ENCODE data around the gene FBXL4. TPM values are rescaled to one million over a fixed set of nuclear protein-coding genes. Genes with fewer than 3 reads are reported as not detected.

The FBXL4 gene
- total RNA-seq, 1 experiment from 2014 or later = 5.1 TPM

DNA sequence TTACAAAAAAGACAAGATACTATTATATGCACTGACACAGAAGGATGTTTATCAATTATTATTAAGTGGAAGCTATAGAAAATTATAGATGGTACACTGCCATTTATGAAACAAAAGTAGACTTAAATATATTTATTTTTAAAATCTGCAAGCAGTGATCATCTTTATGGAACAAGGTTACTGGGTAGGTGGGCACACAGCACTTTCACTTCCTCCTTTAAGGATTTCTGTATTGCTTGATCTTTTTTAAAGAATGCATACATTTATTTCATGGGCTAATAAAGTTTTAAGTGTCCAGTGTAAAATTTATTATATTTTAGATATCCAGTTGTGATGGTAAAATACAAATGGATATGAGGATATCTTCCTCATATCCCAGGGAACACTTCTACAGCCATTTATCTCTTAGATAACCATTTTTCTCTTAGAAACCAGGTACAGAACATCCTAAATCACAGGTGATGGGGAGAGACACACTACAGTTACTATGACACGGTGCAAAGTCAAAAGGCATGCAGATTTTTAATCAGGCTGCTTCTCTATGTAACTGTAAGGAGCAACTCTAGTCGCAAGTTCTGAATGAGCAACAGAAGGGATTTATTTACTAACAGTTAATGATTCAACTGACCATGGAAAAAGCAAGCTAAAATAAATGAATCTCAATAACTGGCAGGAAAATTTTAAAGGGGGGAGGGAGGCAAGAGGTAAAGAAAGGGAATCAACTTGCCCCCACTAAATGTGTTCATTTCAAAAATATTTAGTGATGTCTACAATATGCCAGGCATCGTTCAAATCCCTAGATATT, 2.2 kb downstream of the FBXL4 start:
- Histone ChIP-seq H4K5ac (ENCODE audit: insufficient read length, low read depth, low read length) (no peak overlapping the region), H3K27me3 (ENCODE audit: insufficient read depth, low read length) (no peaks in the 10 kb centered on the region), H2BK5ac (ENCODE audit: insufficient read length, low read length) (no peak overlapping the region), H3K79me1 (ENCODE audit: insufficient read depth, low read depth, low read length, poor library complexity, severe bottlenecking) (no peaks in the 10 kb centered on the region), H3K4ac (ENCODE audit: low read depth, low read length) (no peak overlapping the region), H2BK12ac (ENCODE audit: insufficient read length, low read depth, low read length) (no peak overlapping the region), H3K14ac (ENCODE audit: insufficient read depth, low read length) (no peak overlapping the region), H2AK5ac (ENCODE audit: insufficient read length, low read length) (no peak overlapping the region), H4K8ac (replicated peaks; ENCODE audit: insufficient read length, low read depth, low read length) (no peak overlapping the region), H2BK15ac (ENCODE audit: low read depth, low read length) (no peak overlapping the region), H3K18ac (ENCODE audit: insufficient read length, low read depth, low read length) (no peak overlapping the region), H4K91ac (ENCODE audit: insufficient read length, low read depth, low read length) (no peak overlapping the region), H3K27ac (ENCODE audit: insufficient read length, low read depth, low read length) (no peak overlapping the region), H2BK20ac (ENCODE audit: low read depth, low read length, poor library complexity, severe bottlenecking) (no peak overlapping the region), H3K23ac (ENCODE audit: insufficient read length, low read depth, low read length) (no peak overlapping the region), H3K4me2 (ENCODE audit: insufficient read depth, insufficient read length, low read length) (no peak overlapping the region), H3K9ac (ENCODE audit: extremely low read depth, insufficient read length, low read length) (no peak overlapping the region), H2AFZ (ENCODE audit: low read length) (no peak overlapping the region), H4K20me1 (ENCODE audit: control insufficient read depth, insufficient read depth, insufficient read length) (no peaks in the 10 kb centered on the region), H3K56ac (ENCODE audit: insufficient read length, low read depth, low read length) (no peak overlapping the region), H3K9me3 (ENCODE audit: control insufficient read depth, low read depth, low read length) (no peaks in the 10 kb centered on the region), H3K23me2 (ENCODE audit: insufficient read length, low read depth, low read length, poor library complexity, severe bottlenecking) (peaks cover 5% of the 10 kb centered on the region), H3K4me1 (ENCODE audit: insufficient read depth, low read length) (no peaks in the 10 kb centered on the region), H2BK120ac (ENCODE audit: low read depth, low read length, poor library complexity, severe bottlenecking) (no peak overlapping the region), H3T11ph (ENCODE audit: low read length) (no peak overlapping the region), H3K79me2 (ENCODE audit: insufficient read depth, low read length) (peaks cover 3% of the 10 kb centered on the region; the same call in 1 of the 2 replicates)
- no peak for DNase-seq
- no CpG with 5 or more reads among the region's 3 CpGs for WGBS (ENCODE audit: extremely low coverage, insufficient read length, low lambda C conversion rate)
- Mint-ChIP-seq H3K36me3 (ENCODE audit: insufficient read depth in 1 of 3, low read depth in 3 of 3) (peaks cover 15 to 37% (median 22%) of the 10 kb centered on the region in 3 experiments), H3K9me3 (peaks cover 11 to 24% of the 10 kb centered on the region in 2 experiments; a peak in 4 of 5 replicates), H3K4me3 (no peak overlapping the region), H3K27ac (no peak overlapping the region), H3K4me1 (peaks cover 22 to 24% of the 10 kb centered on the region in 2 experiments), H3K27me3 (ENCODE audit: low read depth) (no peaks in the 10 kb centered on the region)
- TF ChIP-seq CTCF (conservative IDR thresholded peaks at IDR 0.05) = no peak

All from H9 (cell line).